HepG2 (cell line): ENCODE measurements around the gene NUDT15. TPM values are rescaled to one million over a fixed set of nuclear protein-coding genes. Genes with fewer than 3 reads are reported as not detected.
A peak's percentile ranks its signal among the peaks of the same experiment; 100 is the strongest.

Source experiments
- ATAC-seq: fragments of 200-7000 bp; cut with Tn5 transposase; 3 replicates; pipeline ENCODE4 v1.9.1; 2020; ENCODE audit warnings: mild to moderate bottlenecking, moderate library complexity
- BruUV-seq: library from RNA; stranded (reverse); fragments of 400-500 nt; replicated peaks from 2 replicates; lab custom pipeline; 2021; lab: Mats Ljungman, UMichigan
- CTCF ChIA-PET: fragments of 300-600 bp; formaldehyde crosslinking; extraction: SDS; loops from one replicate; lab custom pipeline; 2021; ENCODE audit warnings: low total read pairs, inconsistent platforms, low intra/inter-chr PET ratio; lab: Yijun Ruan, JAX
- POLR2A ChIA-PET: fragments of 350-600 bp; sonication (Branson Sonifier 250); formaldehyde crosslinking; loops from one replicate; lab custom pipeline; 2020; ENCODE audit warnings: antibody characterized with exemption, inconsistent platforms; lab: Yijun Ruan, JAX
- DNase-seq: peaks from one replicate; pipeline ENCODE4 v3.0.0-alpha.2; 2015; ENCODE audit warnings: low spot score
- FAIRE-seq: peaks from 3 replicates; lab custom pipeline; 2011; peaks lifted over from hg19 to GRCh38; lab: Jason Lieb, UNC
- H2AFZ ChIP-seq: one replicate; pipeline ENCODE4 v1.6.1; 2011; ENCODE audit warnings: low read length, inconsistent platforms
- H3K27ac ChIP-seq: fragments of 300-600 bp; 3 replicates; pipeline ENCODE4 v1.8.0; 2011; ENCODE audit warnings: mixed run types, mild to moderate bottlenecking, mixed read lengths, low read length, inconsistent platforms; ENCODE audit not compliant: insufficient read depth; ENCODE audit errors: extremely low read length
- H3K27me3 ChIP-seq, 2 experiments: fragments of 200-600 bp in 1 of 2; 2 replicates in 1 of 2; 3 replicates in 1 of 2; pipeline versions ENCODE4 v1.6.0 to v1.8.0; 2011; ENCODE audit warnings: low read length in 2 of 2, mild to moderate bottlenecking in 2 of 2, moderate library complexity in 2 of 2, inconsistent platforms in 1 of 2; ENCODE audit not compliant: insufficient read depth in 2 of 2, control insufficient read depth in 1 of 2
- H3K36me3 ChIP-seq, 2 experiments: fragments of 200-600 bp in 1 of 2; replicated peaks in 1 of 2; 2 replicates in 1 of 2; 3 replicates in 1 of 2; pipeline versions ENCODE4 v1.5.1 to v1.8.0; 2011; ENCODE audit warnings: low read length in 2 of 2, inconsistent platforms in 1 of 2; ENCODE audit not compliant: insufficient read depth in 2 of 2, control insufficient read depth in 1 of 2
- H3K4me1 ChIP-seq: 2 replicates; pipeline ENCODE4 v1.5.1; 2012; ENCODE audit warnings: low read length, inconsistent platforms; ENCODE audit not compliant: insufficient read depth
- H3K4me2 ChIP-seq: 2 replicates; pipeline ENCODE4 v1.6.0; 2011; ENCODE audit warnings: low read depth, low read length, inconsistent platforms
- H3K4me3 ChIP-seq, 3 experiments: fragments of 200-600 bp in 1 of 3; sonication (generic), shearing (Covaris generic) in 1 of 3; replicated peaks in 1 of 3; 2 replicates each; pipeline ENCODE4 v1.5.1; 2011 to 2016; ENCODE audit warnings: low read length in 3 of 3, inconsistent platforms in 2 of 3, low read depth in 2 of 3, mild to moderate bottlenecking in 2 of 3, control low read depth in 1 of 3, mixed read lengths in 1 of 3; ENCODE audit not compliant: insufficient read depth in 1 of 3
- H3K79me2 ChIP-seq: one replicate; pipeline ENCODE4 v1.6.1; 2011; ENCODE audit warnings: low read length, inconsistent platforms; ENCODE audit not compliant: insufficient read depth
- H3K9ac ChIP-seq: 2 replicates; pipeline ENCODE4 v1.6.0; 2011; ENCODE audit warnings: mild to moderate bottlenecking, low read depth, low read length, inconsistent platforms; ENCODE audit not compliant: insufficient read depth
- H3K9me3 ChIP-seq: 2 replicates; pipeline ENCODE4 v1.5.1; 2012; ENCODE audit warnings: mild to moderate bottlenecking, low read length
- H4K20me1 ChIP-seq: 2 replicates; pipeline ENCODE4 v1.6.0; 2011; ENCODE audit warnings: inconsistent platforms, mild to moderate bottlenecking, low read length, moderate library complexity; ENCODE audit not compliant: insufficient read depth
- CEBPB ChIP-seq: IDR thresholded peaks from 2 replicates; pipeline ENCODE4 v1.6.1; 2011; ENCODE audit warnings: low read depth, low read length, improper control_type of control experiment, borderline replicate concordance
- HOXA7 ChIP-seq: sonication (generic); formaldehyde crosslinking; IDR thresholded peaks from 2 replicates; pipeline ENCODE4 v1.8.1; 2022; ENCODE audit warnings: mild to moderate bottlenecking, missing genetic modification reagents, moderate library complexity
- NCOR1 ChIP-seq: fragments of 200-600 bp; sonication (generic); IDR thresholded peaks from 2 replicates; pipeline ENCODE4 v1.7.0; 2017; ENCODE audit warnings: antibody characterized with exemption, low read length, borderline replicate concordance
- POGZ ChIP-seq: sonication (generic); formaldehyde crosslinking; IDR thresholded peaks from 2 replicates; pipeline ENCODE4 v1.4.0; 2020; ENCODE audit warnings: mild to moderate bottlenecking, missing genetic modification reagents
- SP1 ChIP-seq, 2 experiments: fragments of 450-650 bp in 1 of 2; sonication (generic) in 1 of 2; formaldehyde crosslinking in 1 of 2; IDR thresholded peaks; 2 replicates each; pipeline versions ENCODE4 v1.4.0 to v1.6.1; 2016 to 2020; ENCODE audit warnings: missing genetic modification reagents in 1 of 2
- ZBTB7A ChIP-seq: sonication (generic); formaldehyde crosslinking; IDR thresholded peaks from 2 replicates; pipeline ENCODE4 v1.8.0; 2022; ENCODE audit warnings: mild to moderate bottlenecking, missing genetic modification reagents
- ZNF180 ChIP-seq: sonication (generic); formaldehyde crosslinking; IDR thresholded peaks from 2 replicates; pipeline ENCODE4 v1.4.0; 2020; ENCODE audit warnings: low read depth, missing genetic modification reagents, borderline replicate concordance
- ZNF460 ChIP-seq: sonication (generic); formaldehyde crosslinking; IDR thresholded peaks from 2 replicates; pipeline ENCODE4 v1.5.1; 2020; ENCODE audit warnings: missing genetic modification reagents, mild to moderate bottlenecking, borderline replicate concordance
- ZNF703 ChIP-seq: sonication (generic); formaldehyde crosslinking; IDR thresholded peaks from 2 replicates; pipeline ENCODE4 v1.5.1; 2020; ENCODE audit warnings: missing genetic modification reagents, mild to moderate bottlenecking, moderate library complexity, borderline replicate concordance
- ZSCAN5A ChIP-seq: sonication (generic); formaldehyde crosslinking; IDR thresholded peaks from 2 replicates; pipeline ENCODE4 v1.8.0; 2022; ENCODE audit warnings: mild to moderate bottlenecking, missing genetic modification reagents, borderline replicate concordance
- WGBS: methylation state at CpG from one replicate; pipeline ENCODE4 v1.1.6; 2017; ENCODE audit warnings: low lambda C conversion rate; 5-methylcytosine and 5-hydroxymethylcytosine counted together
- in situ Hi-C: cut with HindIII; loops from 2 replicates; pipeline ENCODE4 v1.10.0; 2017; ENCODE audit warnings: low pct_unique_long_range_greater_than_20kb; ENCODE audit not compliant: extremely low pct_ligation_motif_present
- intact Hi-C: fragments of 100-400 bp; cut with micrococcal nuclease; formaldehyde crosslinking; loops from one replicate; pipeline ENCODE4 v1.10.0; 2022; ENCODE audit not compliant: unreplicated experiment
- polyA plus RNA-seq, 8 experiments: library from polyadenylated mRNA; depleted of rRNA in 3 of 8; stranded (reverse) in 7 of 8; unstranded in 1 of 8; fragments of >200 nt; fragmentation: Illumina TruSeq in 4 of 8; extraction: Trizol in 4 of 8; gene quantifications; 2 replicates each; pipeline versions ENCODE4 v1.2.1 to v1.2.3, GENCODE V29; 2011 to 2016; ENCODE audit warnings: low read depth in 4 of 8, missing spikeins in 1 of 8, mixed read lengths in 1 of 8; ENCODE audit not compliant: insufficient read depth in 1 of 8
- total RNA-seq, 5 experiments: library from RNA; depleted of rRNA; stranded (reverse); fragments of >200 nt; fragmentation: Illumina TruSeq; extraction: Trizol; gene quantifications; 2 replicates each; pipeline ENCODE4 v1.2.3, GENCODE V29; 2016; ENCODE audit warnings: low read depth in 1 of 5
- TF ChIP-seq, protein P1 (sequence below): sonication (generic); formaldehyde crosslinking; IDR thresholded peaks from 2 replicates; pipeline ENCODE4 v1.5.0; 2020; ENCODE audit warnings: missing genetic modification reagents

Gene NUDT15
- total and polyA plus RNA-seq, 2 of the 13 experiments (the other 11 are each of a cell fraction or from before 2014, with no cell fraction given), result 21.3 to 47.3 TPM

GRCh38 chr13:48019796-48020195, 17.7 kb upstream of the NUDT15 start:
- CTCF ChIA-PET, result no interaction called here
- ATAC-seq (no peak), DNase-seq (no peak), FAIRE-seq (no peak)
- BruUV-seq, result no TSS peak
- WGBS, result 52% methylated on average over 1 of the region's 1 CpG
- Histone ChIP-seq H2AFZ (no peak overlapping the region), H3K9ac (no peak overlapping the region), H3K36me3 (no peaks in the 10 kb centered on the region), H3K27ac (no peak overlapping the region), H3K4me1 (0 out of 2 replicates have a peak, but pooled peaks cover 7% of the 10 kb centered on the region), H3K27me3 (no peaks in the 10 kb centered on the region), H3K9me3 (no peaks in the 10 kb centered on the region), H3K79me2 (no peaks in the 10 kb centered on the region), H3K4me2 (no peak overlapping the region), H3K4me3 (no peak overlapping the region), H4K20me1 (no peaks in the 10 kb centered on the region)
- in situ Hi-C loops, result no loop called here
- TF ChIP-seq ZNF180 (CRISPR knock-in tag) (no peak), CEBPB (peak; percentile 45; the same call in 1 of the 2 replicates)
- intact Hi-C loops, result no loop called here
- POLR2A ChIA-PET, result no interaction called here

GRCh38 chr13:48028066-48028465, 9.5 kb upstream of the NUDT15 start:
- in situ Hi-C loops, result no loop called here
- TF ChIP-seq POGZ (CRISPR knock-in tag) (no peak), ZNF460 (CRISPR knock-in tag) (no peak), SP1 (IDR thresholded peaks at IDR 0.05) (no peak), SP1 (CRISPR knock-in tag; IDR thresholded peaks at IDR 0.05) (no peak), ZBTB7A (CRISPR knock-in tag) (no peak), HOXA7 (CRISPR knock-in tag) (no peak), ZSCAN5A (no peak), NCOR1 (no peak), ZNF703 (CRISPR knock-in tag) (no peak)
- TF ChIP-seq, protein P1, sequence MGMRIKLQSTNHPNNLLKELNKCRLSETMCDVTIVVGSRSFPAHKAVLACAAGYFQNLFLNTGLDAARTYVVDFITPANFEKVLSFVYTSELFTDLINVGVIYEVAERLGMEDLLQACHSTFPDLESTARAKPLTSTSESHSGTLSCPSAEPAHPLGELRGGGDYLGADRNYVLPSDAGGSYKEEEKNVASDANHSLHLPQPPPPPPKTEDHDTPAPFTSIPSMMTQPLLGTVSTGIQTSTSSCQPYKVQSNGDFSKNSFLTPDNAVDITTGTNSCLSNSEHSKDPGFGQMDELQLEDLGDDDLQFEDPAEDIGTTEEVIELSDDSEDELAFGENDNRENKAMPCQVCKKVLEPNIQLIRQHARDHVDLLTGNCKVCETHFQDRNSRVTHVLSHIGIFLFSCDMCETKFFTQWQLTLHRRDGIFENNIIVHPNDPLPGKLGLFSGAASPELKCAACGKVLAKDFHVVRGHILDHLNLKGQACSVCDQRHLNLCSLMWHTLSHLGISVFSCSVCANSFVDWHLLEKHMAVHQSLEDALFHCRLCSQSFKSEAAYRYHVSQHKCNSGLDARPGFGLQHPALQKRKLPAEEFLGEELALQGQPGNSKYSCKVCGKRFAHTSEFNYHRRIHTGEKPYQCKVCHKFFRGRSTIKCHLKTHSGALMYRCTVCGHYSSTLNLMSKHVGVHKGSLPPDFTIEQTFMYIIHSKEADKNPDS (CRISPR knock-in tag), result no peak

More at GRCh38 chr13:48028066-48028465, 9.5 kb upstream of the NUDT15 start:
- H3K9ac ChIP-seq, result no peak overlapping the region
- intact Hi-C loops, result no loop called here
- H3K4me1 ChIP-seq, result peaks cover 6% of the 10 kb centered on the region; the same call in 1 of the 2 replicates
- no peaks in the 10 kb centered on the region for H3K9me3 ChIP-seq
- no peak overlapping the region for H3K4me3 ChIP-seq
- FAIRE-seq, result no peak
- no peak overlapping the region for H2AFZ ChIP-seq
- no peaks in the 10 kb centered on the region for H3K36me3 ChIP-seq
- no peaks in the 10 kb centered on the region for H3K27me3 ChIP-seq
- H3K27ac ChIP-seq, result no peak overlapping the region
- no peak for DNase-seq
- no peak for ATAC-seq
- POLR2A ChIA-PET, result no interaction called here
- BruUV-seq, result no TSS peak
- CTCF ChIA-PET, result no interaction called here
- no peaks in the 10 kb centered on the region for H3K79me2 ChIP-seq
- no peak overlapping the region for H3K4me2 ChIP-seq
- H4K20me1 ChIP-seq, result no peaks in the 10 kb centered on the region
